ENCODE data around the gene RAB11FIP3. TPM values are rescaled to one million over a fixed set of nuclear protein-coding genes. Genes with fewer than 3 reads are reported as not detected.

Gene RAB11FIP3
- total and polyA plus RNA-seq, 10 of the 15 experiments (the other 5 are each of a cell fraction or from before 2014, with no cell fraction given) = 1.2 to 27.3 (median 7.7) TPM

- intact Hi-C loops (cut with micrococcal nuclease; ENCODE audit: unreplicated experiment) = loop anchor here (10.0 kb wide), 1 partner anchor 95 kb away; the partner anchor contains the start of gene NME4
- no peak overlapping the region for H3K9ac ChIP-seq (ENCODE audit: control insufficient read depth, insufficient read depth, low read length)
- POLR2A ChIA-PET = no interaction called here
- FAIRE-seq = no peak
- H4K20me1 ChIP-seq (ENCODE audit: control insufficient read depth, insufficient read depth) = no peaks in the 10 kb centered on the region
- TF ChIP-seq TBL1XR1 (IDR thresholded peaks at IDR 0.05; ENCODE audit: low read depth, low read length) = no peak
- no peak for TF ChIP-seq EP300 (IDR thresholded peaks at IDR 0.05; ENCODE audit: borderline replicate concordance in 1 of 2, control insufficient read depth in 1 of 2, low read depth in 2 of 2, low read length in 2 of 2)
- TF ChIP-seq MYC (IDR thresholded peaks at IDR 0.05; ENCODE audit: insufficient read depth, insufficient read length, insufficient replicate concordance, low read length, severe bottlenecking) = no peak
- no peak for TF ChIP-seq ZBTB40 (IDR thresholded peaks at IDR 0.05; ENCODE audit: borderline replicate concordance)
- no peak for TF ChIP-seq BRCA1 (IDR thresholded peaks at IDR 0.05; ENCODE audit: low read depth, low read length)
- no peak for TF ChIP-seq USF2 (IDR thresholded peaks at IDR 0.05; ENCODE audit: borderline replicate concordance, low read depth, low read length)
- no peak for TF ChIP-seq PRDM15 (CRISPR knock-in tag; IDR thresholded peaks at IDR 0.05)
- no peak for TF ChIP-seq SMARCA5 (IDR thresholded peaks at IDR 0.05)
- no peak for TF ChIP-seq SREBF2 (IDR thresholded peaks at IDR 0.05; ENCODE audit: low read length)
- TF ChIP-seq KDM1A (IDR thresholded peaks at IDR 0.05; ENCODE audit: borderline replicate concordance) = no peak
- no peak for TF ChIP-seq ZNF622 (IDR thresholded peaks at IDR 0.05)
- peaks cover 1 to 5% of the 10 kb centered on the region in 2 experiments; a peak in 3 of 4 replicates for H3K36me3 ChIP-seq (ENCODE audit: control insufficient read depth in 2 of 2, insufficient read depth in 2 of 2, low read length in 1 of 2)
- no peaks in the 10 kb centered on the region for H3K79me2 ChIP-seq (ENCODE audit: control insufficient read depth, insufficient read depth, low read length)
- 92% methylated on average over 16 of the region's 16 CpGs for WGBS (ENCODE audit: insufficient coverage, insufficient replicate concordance, low lambda C conversion rate, missing lambda C conversion rate)
- no peak overlapping the region for H2AFZ ChIP-seq (ENCODE audit: control insufficient read depth, low read depth, low read length)
- in situ Hi-C loops (cut with MboI) = no loop called here
- SMC1A ChIA-PET (ENCODE audit: uncharacterized antibody, unreplicated experiment) = no interaction called here
- CTCF ChIA-PET = no interaction called here
- no peak overlapping the region for H3K4me2 ChIP-seq (ENCODE audit: control insufficient read depth, insufficient read depth)
- H3K27me3 ChIP-seq (replicated peaks in 1 of 2; ENCODE audit: control insufficient read depth in 2 of 2, insufficient read depth in 2 of 2, low read length in 1 of 2) = no peaks in the 10 kb centered on the region
- RAD21 ChIA-PET (ENCODE audit: unreplicated experiment) = no interaction called here
- DNase-seq (ENCODE audit: low read depth, low spot score) = no peak
- ATAC-seq = no peak
- H3K27ac ChIP-seq (ENCODE audit: control insufficient read depth, insufficient read depth) = no peak overlapping the region
- H3K4me3 ChIP-seq = no peak overlapping the region
- no peaks in the 10 kb centered on the region for H3K4me1 ChIP-seq (ENCODE audit: control insufficient read depth, insufficient read depth, low read length)
- no peaks in the 10 kb centered on the region for H3K9me3 ChIP-seq (replicated peaks; ENCODE audit: control insufficient read depth, insufficient read depth, low read length)
- BruUV-seq (replicated peaks) = no TSS peak
Measured at GRCh38 chr16:489606-490005, 64.2 kb downstream of the RAB11FIP3 start.
